Esophagus (tissue), 2 donors: ENCODE results near the gene CACNA1A. TPM values are rescaled to one million over a fixed set of nuclear protein-coding genes. Genes with fewer than 3 reads are reported as not detected.

Experiments used
- H3K27ac ChIP-seq, 2 donors: one replicate each; pipeline ENCODE4 v1.5.1; 2013; ENCODE audit warnings: low read depth in 2 of 2, mild to moderate bottlenecking in 2 of 2, inconsistent platforms in 1 of 2, low read length in 1 of 2, moderate library complexity in 1 of 2
- H3K27me3 ChIP-seq, 2 donors: one replicate each; pipeline ENCODE4 v1.6.1; 2013; ENCODE audit warnings: low read length in 2 of 2, control low read depth in 1 of 2, mild to moderate bottlenecking in 1 of 2; ENCODE audit not compliant: insufficient read depth in 2 of 2, control insufficient read depth in 1 of 2
- H3K36me3 ChIP-seq, 2 donors: one replicate each; pipeline ENCODE4 v1.6.1; 2013; ENCODE audit warnings: low read length in 1 of 2; ENCODE audit not compliant: control insufficient read depth in 2 of 2, insufficient read depth in 2 of 2
- H3K4me1 ChIP-seq, 2 donors: one replicate each; pipeline ENCODE4 v1.6.1; 2013; ENCODE audit warnings: low read length in 1 of 2; ENCODE audit not compliant: control insufficient read depth in 2 of 2, insufficient read depth in 2 of 2
- H3K4me3 ChIP-seq, 2 donors: one replicate each; pipeline ENCODE4 v1.5.1; 2013; ENCODE audit warnings: low read length in 2 of 2, mild to moderate bottlenecking in 2 of 2, low read depth in 1 of 2, moderate library complexity in 1 of 2
- H3K9me3 ChIP-seq, 2 donors: one replicate each; pipeline ENCODE4 v1.6.1; 2013; ENCODE audit warnings: mild to moderate bottlenecking in 2 of 2, low read depth in 1 of 2, low read length in 1 of 2, moderate library complexity in 1 of 2; ENCODE audit not compliant: control insufficient read depth in 2 of 2, insufficient read depth in 1 of 2
- WGBS, 2 donors: extraction: QIAGEN DNeasy Blood & Tissue Kit; methylation state at CpG; one replicate each; pipeline ENCODE4 v1.1.7; 2013; 5-methylcytosine and 5-hydroxymethylcytosine counted together
- polyA plus RNA-seq, 2 donors: library from polyadenylated mRNA; stranded (reverse); fragments of 200-250 nt; gene quantifications; one replicate each; pipeline ENCODE4 v1.2.3, GENCODE V29; 2013
- donor health status: healthy with polysubstance abuse.
- donor health status: Bipolar disorder and iron deficiency.

CACNA1A gene
- polyA plus RNA-seq = under 1 TPM; 0.20 to 0.33 TPM

DNA sequence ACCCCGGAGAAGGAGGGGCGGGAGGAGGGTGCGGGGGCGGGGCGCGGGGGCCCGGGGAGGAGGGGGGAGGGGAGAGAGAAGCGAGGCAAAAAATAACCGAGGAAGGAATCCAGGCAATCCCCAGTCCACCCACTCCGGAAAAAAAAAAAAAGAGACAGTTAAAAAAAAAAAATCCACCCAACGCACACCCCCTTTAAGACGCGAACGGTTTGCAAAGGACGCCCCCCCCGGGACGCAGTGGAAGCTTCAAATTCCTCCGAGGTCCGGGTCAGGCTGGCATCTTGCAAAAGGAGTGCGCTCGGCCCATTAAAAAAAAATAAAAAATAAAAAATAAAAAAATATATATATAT, at the start of gene CACNA1A:
CACNA1A (minus strand) TSS at position 9 of the 350 bp plus-strand sequence. CDS start 255 bp downstream, outside the sequence.
- WGBS, 2 donors = 2 to 4% methylated on average over 20 to 21 of the region's 21 CpGs
- Histone ChIP-seq H3K27me3 (peaks cover 6 to 18% of the 10 kb centered on the region in 2 donors), H3K4me1 (peaks cover 0 to 3% of the 10 kb centered on the region in 2 donors), H3K4me3 (no peak within 1 kb of the TSS), H3K27ac (no peak within 1 kb of the TSS), H3K9me3 (no peaks in the 10 kb centered on the region), H3K36me3 (no peaks in the 10 kb centered on the region)

GRCh38 chr19:13554506-13555240, 48.4 kb upstream of the CACNA1A start:
- Histone ChIP-seq H3K27ac (no peak overlapping the region), H3K27me3 (peaks cover 0 to 3% of the 10 kb centered on the region in 2 donors), H3K4me1 (no peaks in the 10 kb centered on the region), H3K4me3 (no peak overlapping the region), H3K9me3 (no peaks in the 10 kb centered on the region), H3K36me3 (no peaks in the 10 kb centered on the region)
- WGBS, 2 donors = 42 to 50% methylated on average over 10 of the region's 10 CpGs

DNA sequence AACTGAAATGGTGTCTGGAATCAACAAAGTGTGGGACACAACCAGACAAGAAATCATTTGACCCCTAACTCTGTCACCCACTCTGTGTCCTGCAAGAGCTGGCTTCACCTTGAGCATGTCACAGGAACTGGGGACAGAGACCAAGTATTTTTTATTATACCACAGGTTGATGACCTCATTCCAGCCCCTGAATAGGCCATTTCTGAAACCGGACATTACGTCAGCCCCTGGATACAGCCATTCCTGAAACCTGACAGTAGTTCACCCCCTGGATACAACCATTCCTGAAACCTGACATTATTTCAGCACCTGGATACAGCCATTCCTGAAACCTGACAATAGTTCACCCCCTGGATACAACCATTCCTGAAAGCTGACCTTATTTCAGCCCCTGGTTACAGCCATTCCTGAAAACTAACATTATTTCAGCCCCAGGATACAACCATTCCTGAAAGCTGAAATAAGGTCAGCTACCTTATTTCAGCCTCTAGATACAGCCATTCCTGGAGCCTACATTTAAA, 47.7 kb upstream of the CACNA1A start:
- H3K9me3 ChIP-seq = no peaks in the 10 kb centered on the region
- no peaks in the 10 kb centered on the region for H3K4me1 ChIP-seq
- peaks cover 0 to 3% of the 10 kb centered on the region in 2 donors for H3K27me3 ChIP-seq
- H3K36me3 ChIP-seq = no peaks in the 10 kb centered on the region
- WGBS, 2 donors = 91 to 97% methylated on average over 2 of the region's 2 CpGs
- H3K27ac ChIP-seq = no peak overlapping the region
- H3K4me3 ChIP-seq = no peak overlapping the region

GRCh38 chr19:13548131-13548530, 41.9 kb upstream of the CACNA1A start:
- 75 to 78% methylated on average over 3 of the region's 3 CpGs for WGBS, 2 donors
- Histone ChIP-seq H3K27me3 (no peaks in the 10 kb centered on the region), H3K9me3 (no peaks in the 10 kb centered on the region), H3K27ac (no peak overlapping the region), H3K36me3 (no peaks in the 10 kb centered on the region), H3K4me1 (no peaks in the 10 kb centered on the region), H3K4me3 (no peak overlapping the region)

- Histone ChIP-seq H3K4me3 (no peak overlapping the region), H3K27me3 (no peaks in the 10 kb centered on the region), H3K4me1 (no peaks in the 10 kb centered on the region), H3K9me3 (no peaks in the 10 kb centered on the region), H3K27ac (no peak overlapping the region), H3K36me3 (no peaks in the 10 kb centered on the region)
Observed at GRCh38 chr19:13547102-13547501, 40.8 kb upstream of the CACNA1A start.

DNA sequence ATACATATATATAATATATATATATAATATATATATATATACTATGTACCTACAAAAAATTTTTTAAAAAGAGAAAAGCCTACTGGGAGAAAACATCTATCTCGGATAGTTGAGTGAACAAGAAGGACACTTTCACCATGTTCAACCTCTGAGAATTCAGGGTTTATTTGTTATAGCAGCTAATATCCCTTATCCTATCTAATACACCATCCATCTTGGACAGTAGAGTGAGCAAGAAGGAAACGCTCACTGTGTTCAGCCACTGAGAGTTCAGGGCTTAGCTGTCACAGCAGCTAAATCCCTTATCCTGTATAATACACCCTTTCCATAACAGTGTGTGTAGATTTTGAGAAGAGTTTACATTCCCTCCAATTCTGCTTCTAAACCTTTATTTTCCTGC, 38.1 kb upstream of the CACNA1A start:
- Histone ChIP-seq H3K9me3 (no peaks in the 10 kb centered on the region), H3K4me1 (no peaks in the 10 kb centered on the region), H3K27me3 (no peaks in the 10 kb centered on the region), H3K4me3 (no peak overlapping the region), H3K36me3 (no peaks in the 10 kb centered on the region), H3K27ac (no peak overlapping the region)
- 80 to 84% methylated on average over 2 of the region's 2 CpGs for WGBS, 2 donors

DNA sequence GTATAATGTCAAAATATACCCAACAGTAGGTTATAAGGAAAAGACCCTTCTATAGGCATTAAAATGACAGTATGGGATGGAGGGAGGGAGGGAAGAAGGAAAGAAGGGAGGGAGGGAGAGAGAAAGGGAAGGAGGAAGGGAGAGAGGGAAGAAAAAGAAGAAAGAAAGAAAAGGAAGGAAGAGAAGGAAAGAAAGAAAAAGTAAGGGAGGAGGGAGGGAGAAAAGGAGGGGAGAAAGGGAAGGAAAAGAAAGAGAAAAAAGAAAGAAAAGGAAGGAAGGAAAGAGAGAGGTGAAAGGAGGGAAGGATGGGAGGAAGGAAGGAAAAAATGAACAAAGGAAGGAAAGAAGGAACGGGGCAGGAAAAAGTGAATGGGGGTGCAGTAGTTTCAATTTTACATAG, 35.3 kb upstream of the CACNA1A start:
- no peaks in the 10 kb centered on the region for H3K36me3 ChIP-seq
- peaks cover 0 to 6% of the 10 kb centered on the region in 2 donors for H3K27me3 ChIP-seq
- WGBS, 2 donors = 70 to 71% methylated on average over 1 of the region's 1 CpG
- peaks cover 0 to 2% of the 10 kb centered on the region in 2 donors for H3K4me1 ChIP-seq
- H3K4me3 ChIP-seq = no peak overlapping the region
- no peak overlapping the region for H3K27ac ChIP-seq
- no peaks in the 10 kb centered on the region for H3K9me3 ChIP-seq

DNA sequence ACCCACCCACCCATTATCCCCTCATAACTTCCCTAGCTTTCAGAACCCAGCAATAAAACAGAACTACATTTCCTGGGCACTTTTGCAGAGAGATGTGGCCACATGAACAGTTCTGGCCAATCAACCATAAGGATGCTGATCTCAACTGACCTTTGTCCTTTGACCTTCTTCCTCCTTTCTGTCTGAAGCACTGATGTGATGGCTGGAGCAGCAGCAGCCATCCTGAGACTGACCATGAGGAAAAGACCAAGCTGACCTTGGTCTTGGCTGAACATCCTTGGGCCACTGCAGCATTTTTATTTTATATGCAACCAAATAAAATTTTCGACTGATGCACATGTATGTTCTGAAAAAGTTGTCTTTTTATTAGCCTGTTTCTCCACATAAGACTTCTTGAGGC, 33.1 kb upstream of the CACNA1A start:
- peaks cover 0 to 2% of the 10 kb centered on the region in 2 donors for H3K4me1 ChIP-seq
- H3K27me3 ChIP-seq = peaks cover 0 to 6% of the 10 kb centered on the region in 2 donors
- no peak overlapping the region for H3K27ac ChIP-seq
- no peaks in the 10 kb centered on the region for H3K9me3 ChIP-seq
- 71 to 74% methylated on average over 1 of the region's 1 CpG for WGBS, 2 donors
- no peak overlapping the region for H3K4me3 ChIP-seq
- H3K36me3 ChIP-seq = no peaks in the 10 kb centered on the region

- 44 to 46% methylated on average over 7 of the region's 7 CpGs for WGBS, 2 donors
- H3K27me3 ChIP-seq = peaks cover 0 to 6% of the 10 kb centered on the region in 2 donors
- H3K9me3 ChIP-seq = no peaks in the 10 kb centered on the region
- H3K27ac ChIP-seq = no peak overlapping the region
- peaks cover 0 to 2% of the 10 kb centered on the region in 2 donors for H3K4me1 ChIP-seq
- no peaks in the 10 kb centered on the region for H3K36me3 ChIP-seq
- no peak overlapping the region for H3K4me3 ChIP-seq
Observed at GRCh38 chr19:13538601-13539253, 32.4 kb upstream of the CACNA1A start.
